ENCODE data around the gene CYBC1.
A peak's percentile ranks its signal among the peaks of the same experiment; 100 is the strongest.
"Not testable (repeated sequence)": the region's sequence is repeated elsewhere in the genome, so short reads cannot be mapped to it uniquely, and the experiment has no call there.

The CYBC1 gene

DNA sequence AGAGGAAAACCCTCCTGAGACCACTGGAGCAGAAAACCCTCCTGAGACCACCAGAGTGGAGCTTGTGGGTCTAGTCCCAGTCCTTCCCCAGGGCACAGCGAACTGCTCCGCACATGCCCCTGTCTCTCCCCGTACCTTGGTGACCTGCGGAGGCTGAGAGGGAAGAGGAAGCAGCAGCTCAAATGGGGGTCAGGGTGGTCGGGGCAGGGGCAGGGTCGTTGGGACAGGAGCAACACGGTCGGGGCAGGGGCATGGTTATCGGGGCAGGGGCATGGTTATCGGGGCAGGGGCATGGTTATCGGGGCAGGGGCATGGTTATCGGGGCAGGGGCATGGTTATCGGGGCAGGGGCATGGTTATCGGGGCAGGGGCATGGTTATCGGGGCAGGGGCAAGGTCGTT lies 38.5 kb downstream of the CYBC1 start:
- H2BK12ac ChIP-seq (ENCODE audit: low read length); H3K4me3 ChIP-seq (ENCODE audit: low read depth, low read length); H3K4me1 ChIP-seq (ENCODE audit: control insufficient read depth in 1 of 2, insufficient read depth in 2 of 2, low read length in 2 of 2); H3K23ac ChIP-seq (ENCODE audit: low read length); H2BK5ac ChIP-seq (ENCODE audit: low read depth, low read length, poor library complexity); H3K4me2 ChIP-seq (ENCODE audit: low read length); H2BK120ac ChIP-seq (ENCODE audit: insufficient read depth, low read length, poor library complexity); H3K36me3 ChIP-seq (ENCODE audit: control insufficient read depth in 1 of 2, insufficient read depth in 2 of 2, low read length in 2 of 2); DNase-seq; H4K12ac ChIP-seq (ENCODE audit: low read depth, low read length); H2AK5ac ChIP-seq (ENCODE audit: low read length); H3K9me3 ChIP-seq (ENCODE audit: insufficient read depth, low read depth, low read length); H3K4ac ChIP-seq (ENCODE audit: low read depth, low read length); H3K14ac ChIP-seq (ENCODE audit: low read length); H3K27me3 ChIP-seq (ENCODE audit: insufficient read depth, low read length); H3K18ac ChIP-seq (ENCODE audit: low read length); H4K91ac ChIP-seq (ENCODE audit: low read depth, low read length); H3K79me1 ChIP-seq (ENCODE audit: low read length); H3K79me2 ChIP-seq (ENCODE audit: control insufficient read depth, insufficient read depth, low read length, poor library complexity); H2AFZ ChIP-seq (ENCODE audit: insufficient read depth, low read length, poor library complexity); H3K9ac ChIP-seq (ENCODE audit: low read length); H3K27ac ChIP-seq (ENCODE audit: low read depth, low read length); H4K8ac ChIP-seq (ENCODE audit: low read depth, low read length): not testable (repeated sequence)
- no CpG with 5 or more reads among the region's 16 CpGs for WGBS (ENCODE audit: extremely low coverage, insufficient coverage, insufficient read length)

DNA sequence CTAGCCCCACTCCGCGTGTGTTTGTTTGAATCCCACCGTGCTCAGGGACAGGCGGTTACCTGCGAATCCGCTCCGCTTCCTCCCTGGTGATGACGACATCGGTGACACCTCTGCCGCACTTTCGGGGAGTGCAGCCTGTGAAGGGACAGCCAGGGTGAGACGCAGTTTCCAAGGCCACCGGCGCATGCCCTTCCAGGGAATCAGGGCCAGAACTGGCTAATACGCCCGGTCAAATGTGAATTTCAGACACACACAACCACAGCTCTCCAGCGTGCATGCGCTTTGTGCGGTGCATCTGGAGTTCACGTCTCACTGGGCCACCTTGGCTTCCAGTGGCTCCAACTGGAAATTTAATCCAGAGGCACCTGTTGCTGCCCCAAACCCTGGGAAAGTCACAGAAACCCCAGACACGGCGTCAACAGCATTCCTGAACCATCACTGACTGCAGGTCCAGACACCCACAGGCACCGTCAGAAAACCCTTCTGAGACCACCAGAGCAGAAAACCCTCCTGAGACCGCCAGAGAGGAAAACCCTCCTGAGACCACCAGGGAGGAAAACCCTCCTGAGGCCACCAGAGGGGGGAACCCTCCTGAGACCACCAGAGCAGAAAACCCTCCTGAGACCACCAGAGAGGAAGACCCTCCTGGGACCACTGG lies 39.0 kb downstream of the CYBC1 start:
- Histone ChIP-seq H3K4me3 (ENCODE audit: low read depth, low read length) (no peak overlapping the region), H4K91ac (ENCODE audit: low read depth, low read length) (no peak overlapping the region), H3K14ac (ENCODE audit: low read length) (no peak overlapping the region), H2AK5ac (ENCODE audit: low read length) (no peak overlapping the region), H3K18ac (ENCODE audit: low read length) (no peak overlapping the region), H4K8ac (ENCODE audit: low read depth, low read length) (no peak overlapping the region), H3K9ac (ENCODE audit: low read length) (peak overlapping the region; percentile 64), H3K79me1 (ENCODE audit: low read length) (no peaks in the 10 kb centered on the region), H3K9me3 (ENCODE audit: insufficient read depth, low read depth, low read length) (peaks cover 2% of the 10 kb centered on the region), H4K12ac (ENCODE audit: low read depth, low read length) (no peak overlapping the region), H2BK120ac (ENCODE audit: insufficient read depth, low read length, poor library complexity) (no peak overlapping the region), H3K27me3 (ENCODE audit: insufficient read depth, low read length) (no peaks in the 10 kb centered on the region), H3K23ac (ENCODE audit: low read length) (no peak overlapping the region), H3K27ac (ENCODE audit: low read depth, low read length) (no peak overlapping the region), H2BK12ac (ENCODE audit: low read length) (no peak overlapping the region), H2BK5ac (ENCODE audit: low read depth, low read length, poor library complexity) (no peak overlapping the region), H3K4me1 (ENCODE audit: control insufficient read depth in 1 of 2, insufficient read depth in 2 of 2, low read length in 2 of 2) (no peaks in the 10 kb centered on the region), H3K79me2 (ENCODE audit: control insufficient read depth, insufficient read depth, low read length, poor library complexity) (no peaks in the 10 kb centered on the region), H2AFZ (ENCODE audit: insufficient read depth, low read length, poor library complexity) (no peak overlapping the region), H3K36me3 (ENCODE audit: control insufficient read depth in 1 of 2, insufficient read depth in 2 of 2, low read length in 2 of 2) (no peaks in the 10 kb centered on the region), H3K4ac (ENCODE audit: low read depth, low read length) (no peak overlapping the region), H3K4me2 (ENCODE audit: low read length) (no peak overlapping the region)
- no peak for DNase-seq
- WGBS (ENCODE audit: extremely low coverage, insufficient coverage, insufficient read length) = no CpG with 5 or more reads among the region's 24 CpGs

DNA sequence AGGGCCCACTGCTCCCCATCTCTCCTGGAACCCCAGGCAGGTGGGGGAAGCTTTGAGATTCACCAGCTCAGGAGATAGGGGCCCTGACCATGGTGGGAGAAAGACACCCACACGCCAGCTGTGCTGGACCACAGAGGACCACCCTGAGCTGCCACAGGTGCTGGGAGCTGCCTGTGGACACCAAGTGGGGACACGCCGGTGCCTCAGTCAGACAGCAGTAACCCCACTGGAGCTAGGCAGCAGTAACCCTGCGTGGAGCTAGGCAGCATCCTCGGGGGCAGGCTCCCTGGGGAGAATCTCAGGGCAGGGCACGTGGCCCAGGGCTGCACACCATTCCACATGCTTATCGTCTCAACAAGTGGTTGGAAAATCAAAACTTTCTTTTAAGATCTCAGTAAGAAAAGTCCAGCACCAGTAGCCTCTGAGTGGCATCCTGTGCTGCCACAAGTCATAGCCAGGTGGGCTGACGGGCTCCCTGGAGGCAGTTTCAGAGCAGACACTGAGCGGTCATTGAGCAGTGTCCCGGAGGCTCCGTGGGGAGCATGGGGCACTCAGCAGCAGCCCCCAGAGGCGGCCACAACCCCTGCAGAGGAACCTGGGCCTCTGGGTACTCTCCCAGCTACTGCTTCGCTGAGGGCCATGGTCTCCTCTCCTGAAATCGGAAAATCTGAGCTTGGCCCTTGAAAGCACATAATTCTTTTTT lies 40.4 kb downstream of the CYBC1 start:
- Histone ChIP-seq H3K9me3 (ENCODE audit: insufficient read depth, low read depth, low read length) (no peaks in the 10 kb centered on the region), H4K12ac (ENCODE audit: low read depth, low read length) (no peak overlapping the region), H3K18ac (ENCODE audit: low read length) (no peak overlapping the region), H3K79me2 (ENCODE audit: control insufficient read depth, insufficient read depth, low read length, poor library complexity) (no peaks in the 10 kb centered on the region), H3K27ac (ENCODE audit: low read depth, low read length) (no peak overlapping the region), H4K8ac (ENCODE audit: low read depth, low read length) (no peak overlapping the region), H2AFZ (ENCODE audit: insufficient read depth, low read length, poor library complexity) (no peak overlapping the region), H3K79me1 (ENCODE audit: low read length) (no peaks in the 10 kb centered on the region), H3K23ac (ENCODE audit: low read length) (no peak overlapping the region), H3K4me2 (ENCODE audit: low read length) (no peak overlapping the region), H3K4me1 (ENCODE audit: control insufficient read depth in 1 of 2, insufficient read depth in 2 of 2, low read length in 2 of 2) (no peaks in the 10 kb centered on the region), H3K27me3 (ENCODE audit: insufficient read depth, low read length) (no peaks in the 10 kb centered on the region), H3K36me3 (ENCODE audit: control insufficient read depth in 1 of 2, insufficient read depth in 2 of 2, low read length in 2 of 2) (no peaks in the 10 kb centered on the region), H4K91ac (ENCODE audit: low read depth, low read length) (no peak overlapping the region), H3K9ac (ENCODE audit: low read length) (no peak overlapping the region), H2BK12ac (ENCODE audit: low read length) (no peak overlapping the region), H3K4ac (ENCODE audit: low read depth, low read length) (no peak overlapping the region), H2BK5ac (ENCODE audit: low read depth, low read length, poor library complexity) (no peak overlapping the region), H3K14ac (ENCODE audit: low read length) (no peak overlapping the region), H2AK5ac (ENCODE audit: low read length) (no peak overlapping the region), H2BK120ac (ENCODE audit: insufficient read depth, low read length, poor library complexity) (no peak overlapping the region), H3K4me3 (ENCODE audit: low read depth, low read length) (no peak overlapping the region)
- no peak for DNase-seq
- WGBS (ENCODE audit: extremely low coverage, insufficient coverage, insufficient read length) = no CpG with 5 or more reads among the region's 14 CpGs

DNA sequence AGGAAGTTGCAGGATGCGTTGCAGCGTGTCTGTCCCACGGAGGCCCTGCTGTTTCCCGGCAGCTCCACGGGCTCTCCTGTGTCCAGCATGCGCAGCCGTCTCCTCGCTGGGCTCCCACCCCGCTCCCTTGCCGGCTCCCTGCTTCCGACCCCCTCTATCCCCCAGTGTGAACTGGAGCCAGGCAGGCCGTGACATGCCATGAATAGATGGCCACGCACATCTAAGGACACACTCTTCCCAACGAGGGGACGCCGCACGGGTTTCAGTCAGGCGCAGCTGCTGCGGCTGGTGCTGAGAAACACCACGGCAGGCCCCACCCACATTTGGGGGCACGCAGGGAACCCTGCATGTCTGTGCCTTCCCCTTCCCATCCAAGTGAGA lies 41.6 kb downstream of the CYBC1 start:
- H3K79me2 ChIP-seq (ENCODE audit: control insufficient read depth, insufficient read depth, low read length, poor library complexity) = no peaks in the 10 kb centered on the region
- no peaks in the 10 kb centered on the region for H3K27me3 ChIP-seq (ENCODE audit: insufficient read depth, low read length)
- no peak overlapping the region for H4K91ac ChIP-seq (ENCODE audit: low read depth, low read length)
- no peak overlapping the region for H2BK12ac ChIP-seq (ENCODE audit: low read length)
- H3K4me3 ChIP-seq (ENCODE audit: low read depth, low read length) = peak overlapping the region; percentile 18
- no peak overlapping the region for H2BK120ac ChIP-seq (ENCODE audit: insufficient read depth, low read length, poor library complexity)
- no peak overlapping the region for H3K18ac ChIP-seq (ENCODE audit: low read length)
- H2AFZ ChIP-seq (ENCODE audit: insufficient read depth, low read length, poor library complexity) = no peak overlapping the region
- no peak overlapping the region for H4K8ac ChIP-seq (ENCODE audit: low read depth, low read length)
- no peak overlapping the region for H3K14ac ChIP-seq (ENCODE audit: low read length)
- peak overlapping the region; percentile 37 for H3K9ac ChIP-seq (ENCODE audit: low read length)
- H3K36me3 ChIP-seq (ENCODE audit: control insufficient read depth in 1 of 2, insufficient read depth in 2 of 2, low read length in 2 of 2) = peaks cover 0 to 4% of the 10 kb centered on the region in 2 experiments
- no peaks in the 10 kb centered on the region for H3K4me1 ChIP-seq (ENCODE audit: control insufficient read depth in 1 of 2, insufficient read depth in 2 of 2, low read length in 2 of 2)
- H3K4me2 ChIP-seq (ENCODE audit: low read length) = no peak overlapping the region
- WGBS (ENCODE audit: extremely low coverage, insufficient coverage, insufficient read length) = no CpG with 5 or more reads among the region's 21 CpGs
- no peak overlapping the region for H3K23ac ChIP-seq (ENCODE audit: low read length)
- no peak overlapping the region for H3K27ac ChIP-seq (ENCODE audit: low read depth, low read length)
- DNase-seq = no peak
- no peak overlapping the region for H4K12ac ChIP-seq (ENCODE audit: low read depth, low read length)
- H3K9me3 ChIP-seq (ENCODE audit: insufficient read depth, low read depth, low read length) = no peaks in the 10 kb centered on the region
- H3K79me1 ChIP-seq (ENCODE audit: low read length) = no peaks in the 10 kb centered on the region
- no peak overlapping the region for H3K4ac ChIP-seq (ENCODE audit: low read depth, low read length)
- no peak overlapping the region for H2AK5ac ChIP-seq (ENCODE audit: low read length)
- H2BK5ac ChIP-seq (ENCODE audit: low read depth, low read length, poor library complexity) = no peak overlapping the region
